ENCODE results near the gene FTO.

FTO gene

GRCh38 chr16:53773881-53774280, 69.9 kb downstream of the FTO start:
- TF ChIP-seq CTCF (IDR thresholded peaks at IDR 0.05; ENCODE audit: extremely low read depth, missing control alignments): no peak
- no peak for DNase-seq (ENCODE audit: low spot score)

GRCh38 chr16:53775106-53775820, 71.3 kb downstream of the FTO start:
- no peak for DNase-seq (ENCODE audit: low spot score)
- TF ChIP-seq CTCF (IDR thresholded peaks at IDR 0.05; ENCODE audit: extremely low read depth, missing control alignments): no peak

GRCh38 chr16:53775821-53776431, 72.0 kb downstream of the FTO start:
- no peak for TF ChIP-seq CTCF (IDR thresholded peaks at IDR 0.05; ENCODE audit: extremely low read depth, missing control alignments)
- DNase-seq (ENCODE audit: low spot score): no peak

GRCh38 chr16:53779186-53779585, 75.2 kb downstream of the FTO start:
- no peak for DNase-seq (ENCODE audit: low spot score)

GRCh38 chr16:53780051-53780450, 76.1 kb downstream of the FTO start:
- TF ChIP-seq CTCF (IDR thresholded peaks at IDR 0.05; ENCODE audit: extremely low read depth, missing control alignments): no peak
- DNase-seq (ENCODE audit: low spot score): no peak

More at GRCh38 chr16:53779186-53779585, 75.2 kb downstream of the FTO start:
- TF ChIP-seq CTCF (IDR thresholded peaks at IDR 0.05; ENCODE audit: extremely low read depth, missing control alignments): no peak

- no peak for DNase-seq (ENCODE audit: low spot score)
- no peak for TF ChIP-seq CTCF (IDR thresholded peaks at IDR 0.05; ENCODE audit: extremely low read depth, missing control alignments)
Observed at GRCh38 chr16:53781023-53781605, 77.2 kb downstream of the FTO start.

GRCh38 chr16:53782148-53782547, 78.2 kb downstream of the FTO start:
- no peak for TF ChIP-seq CTCF (IDR thresholded peaks at IDR 0.05; ENCODE audit: extremely low read depth, missing control alignments)
- DNase-seq (ENCODE audit: low spot score): no peak

Measured in GM20000 (cell line).